NCI-H748 treated with DMSO at 0.1 percent for 48 hours (cell line): Measurements from ENCODE around the gene RPRML.

Experiments used
- DNase-seq: peaks from one replicate; lab custom pipeline; 2025; lab: John Stamatoyannopoulos, UW

Gene RPRML

GRCh38 chr17:46944931-46945330 is 34.1 kb downstream of the RPRML start:
- no peak for DNase-seq

DNA sequence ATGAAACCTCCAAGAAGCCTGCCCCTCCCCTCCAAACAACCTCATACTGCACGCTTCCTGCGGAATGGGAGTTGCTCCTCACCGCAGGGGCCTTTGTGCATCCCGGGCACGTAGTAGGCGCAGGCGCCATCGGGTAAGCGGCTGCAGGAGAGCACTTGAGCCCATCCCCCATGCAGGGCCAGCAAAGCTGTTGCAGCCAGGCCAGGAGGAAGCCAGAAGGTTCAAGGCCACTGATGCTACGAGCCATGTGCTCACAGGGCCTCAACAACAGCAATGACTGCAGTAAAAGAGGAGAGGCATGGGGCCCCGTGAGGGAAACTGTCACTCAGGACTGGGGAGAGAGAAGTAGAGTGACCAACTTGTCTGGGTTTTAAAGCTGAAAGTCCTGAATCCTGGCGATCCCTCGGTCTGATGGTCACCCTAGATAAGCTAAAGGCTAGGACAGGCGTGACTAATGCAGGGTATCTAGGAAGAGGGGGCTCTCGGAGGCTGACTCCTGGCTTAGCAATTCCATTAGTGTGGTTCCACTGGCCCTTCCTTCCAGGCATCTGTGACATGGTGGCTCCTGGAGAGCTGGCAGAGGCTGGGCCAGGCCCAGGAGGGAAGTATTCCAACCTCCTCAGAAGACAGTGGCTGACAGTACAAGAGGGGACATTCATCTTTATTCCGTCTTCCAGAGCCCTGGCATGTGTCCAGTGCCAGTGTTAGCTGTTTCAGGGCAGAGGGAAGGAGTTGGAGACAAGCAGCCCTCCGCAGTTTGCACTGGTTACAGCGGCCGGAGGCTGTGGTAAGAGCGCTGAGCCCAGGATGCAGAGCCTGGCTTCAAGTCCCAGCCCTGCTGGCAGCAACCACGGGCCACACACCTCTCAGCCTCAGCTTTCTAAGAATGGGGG is 35.3 kb downstream of the RPRML start:
- DNase-seq: no peak

DNA sequence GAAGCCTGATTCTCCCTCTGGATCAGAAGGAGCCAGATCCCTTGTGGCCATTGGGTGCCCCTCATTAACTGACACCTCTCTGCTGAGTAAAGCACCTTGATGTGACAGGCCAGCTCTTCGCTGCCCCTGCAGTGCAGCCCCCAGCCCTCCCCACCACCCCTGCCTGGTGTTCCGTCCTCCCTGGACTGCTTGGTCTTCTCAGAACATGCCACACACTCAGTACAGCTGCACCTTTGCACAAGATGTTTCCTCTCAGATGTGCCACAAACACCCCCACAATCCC is 35.9 kb downstream of the RPRML start:
- DNase-seq: no peak

DNA sequence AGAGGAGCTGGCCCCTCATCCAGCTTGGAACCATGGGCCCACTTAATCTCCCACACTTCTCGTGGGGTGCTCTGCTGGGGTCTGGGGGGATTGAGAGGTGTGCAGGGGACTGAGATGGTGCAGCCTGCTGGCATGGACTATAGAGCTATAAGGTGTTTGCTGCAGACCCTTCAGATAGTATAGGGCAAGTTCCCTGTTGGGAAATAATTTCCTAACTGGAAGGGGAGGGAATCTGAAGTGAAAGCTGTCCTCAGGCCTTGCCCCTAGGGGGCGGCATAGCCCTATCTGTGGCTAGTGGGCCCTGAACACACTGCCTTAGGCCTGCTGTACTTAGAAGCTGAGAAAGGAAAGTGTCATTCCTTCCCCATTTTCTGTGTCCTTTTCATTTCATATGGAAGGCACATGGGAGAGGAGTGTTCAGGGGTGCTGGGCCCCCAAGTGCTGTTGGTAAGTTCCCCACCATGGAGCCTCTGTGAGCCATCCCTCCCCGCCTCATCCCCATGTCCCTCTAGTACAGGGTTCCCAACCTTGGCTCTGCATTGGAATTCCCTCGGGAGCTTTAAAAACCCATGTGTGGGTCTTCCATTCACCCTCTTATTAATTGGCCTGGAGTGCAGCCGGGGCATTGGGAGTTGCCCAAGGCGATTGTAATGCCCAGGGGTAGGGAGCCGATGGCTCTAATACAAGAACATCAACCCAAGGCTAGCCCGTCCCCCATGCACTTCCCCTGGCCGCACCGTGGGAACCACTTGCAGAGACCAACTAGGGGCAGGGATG is 36.4 kb downstream of the RPRML start:
- DNase-seq: peak; percentile 33

- peak; percentile 54 for DNase-seq
Observed at GRCh38 chr17:46940692-46941404, 38.2 kb downstream of the RPRML start.

GRCh38 chr17:46935658-46936266 is 43.3 kb downstream of the RPRML start:
- DNase-seq: no peak

DNA sequence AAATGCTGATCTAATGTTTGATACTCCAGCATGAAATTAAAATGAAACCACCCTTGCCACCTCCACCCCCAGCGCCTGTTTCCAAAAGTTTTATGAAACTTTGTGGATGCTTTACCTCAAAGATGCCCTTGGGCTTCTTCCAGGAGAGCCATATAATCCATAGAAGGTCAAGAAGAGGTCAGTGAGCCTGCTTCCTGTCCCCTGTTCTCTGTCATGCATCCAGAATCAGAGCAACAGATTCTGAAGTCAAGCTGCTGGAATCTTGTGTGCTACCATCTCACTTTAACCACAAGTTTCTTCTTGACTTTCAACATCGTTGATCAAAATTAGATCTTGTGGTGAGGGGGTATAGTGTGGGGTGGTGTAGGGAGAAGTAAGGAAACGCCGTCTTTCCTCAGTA is 47.5 kb downstream of the RPRML start:
- DNase-seq: no peak

- no peak for DNase-seq
Observed at GRCh38 chr17:46930051-46930450, 49.0 kb downstream of the RPRML start.

DNA sequence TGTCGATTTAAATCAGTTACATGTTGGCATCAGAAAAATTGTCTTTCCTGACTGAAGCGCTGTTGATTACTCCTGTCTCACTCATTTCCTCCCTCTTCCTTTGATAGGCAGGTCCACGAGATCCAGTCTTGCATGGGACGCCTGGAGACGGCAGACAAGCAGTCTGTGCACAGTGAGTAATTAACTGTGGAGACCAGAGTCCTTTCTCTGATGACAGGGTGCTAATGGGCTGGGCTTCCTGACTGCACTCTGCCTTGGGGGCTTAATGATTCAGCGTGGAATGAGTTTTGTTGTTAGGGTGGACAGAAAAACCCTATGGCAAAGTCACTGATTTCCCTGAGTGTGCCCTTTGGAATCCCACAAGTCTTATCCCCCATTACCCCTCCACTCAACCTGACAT is 49.6 kb downstream of the RPRML start:
- no peak for DNase-seq

DNA sequence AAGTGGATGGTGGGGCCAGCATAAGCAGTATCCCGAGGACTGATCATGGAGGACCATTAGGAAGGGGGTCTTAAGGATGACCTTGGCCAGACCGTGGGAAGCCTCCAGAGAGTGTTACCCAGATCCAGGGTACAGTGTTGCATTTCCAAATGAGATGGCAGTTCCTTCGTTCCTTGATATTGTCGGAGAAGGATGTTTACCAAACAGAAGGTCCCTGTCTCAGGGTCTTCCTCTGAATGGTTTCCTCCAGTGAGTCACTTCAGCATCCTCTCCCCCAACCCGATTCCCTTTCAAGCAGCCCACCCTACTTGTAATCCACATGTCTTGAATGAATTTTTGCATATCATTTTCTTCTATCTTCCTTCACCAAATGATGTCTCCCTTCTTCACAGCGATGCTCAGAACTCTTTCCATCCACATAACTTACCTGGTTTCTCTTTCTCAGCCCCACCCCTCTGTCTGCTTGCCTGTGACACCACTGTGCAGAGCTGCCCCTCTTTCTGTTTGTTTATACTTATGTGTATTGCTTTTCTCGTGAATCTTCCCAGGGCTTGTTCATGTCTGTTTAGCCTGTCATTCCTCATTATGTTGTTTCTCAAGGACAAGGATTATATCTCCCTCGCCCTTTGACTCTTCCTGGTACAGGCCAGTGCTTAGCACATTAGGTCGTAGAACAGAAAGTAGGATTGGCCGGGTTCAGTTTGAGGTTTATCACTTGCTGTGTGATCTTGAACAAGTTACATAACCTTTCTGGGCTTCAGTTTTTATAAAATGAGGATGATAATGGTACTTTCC is 50.4 kb downstream of the RPRML start:
- no peak for DNase-seq
